Adrenal gland (tissue), 5 donors: ENCODE data around the gene CPTP.
A peak's percentile ranks its signal among the peaks of the same experiment; 100 is the strongest.

ENCODE experiments used
- POLR2A ChIP-seq, 2 donors: fragments of 450-650 bp; IDR thresholded peaks; one replicate each; pipeline ENCODE4 v1.6.1; 2017; ENCODE audit warnings: antibody characterized with exemption in 2 of 2, mild to moderate bottlenecking in 2 of 2, moderate library complexity in 1 of 2
- TF ChIP-seq, protein P1 (sequence below), 6 experiments: fragments of 450-650 bp in 4 of 6; fragments of 200-600 bp in 2 of 6; sonication (generic) in 1 of 6; IDR thresholded peaks; 1 replicate in 5 of 6; 2 replicates in 1 of 6; pipeline versions ENCODE4 v1.5.1 to v1.8.0; 2016 to 2021; ENCODE audit warnings: antibody characterized with exemption in 6 of 6, mild to moderate bottlenecking in 2 of 6, moderate library complexity in 1 of 6
- donor health status: DM: no; HTN: no; CAD: no.

DNA sequence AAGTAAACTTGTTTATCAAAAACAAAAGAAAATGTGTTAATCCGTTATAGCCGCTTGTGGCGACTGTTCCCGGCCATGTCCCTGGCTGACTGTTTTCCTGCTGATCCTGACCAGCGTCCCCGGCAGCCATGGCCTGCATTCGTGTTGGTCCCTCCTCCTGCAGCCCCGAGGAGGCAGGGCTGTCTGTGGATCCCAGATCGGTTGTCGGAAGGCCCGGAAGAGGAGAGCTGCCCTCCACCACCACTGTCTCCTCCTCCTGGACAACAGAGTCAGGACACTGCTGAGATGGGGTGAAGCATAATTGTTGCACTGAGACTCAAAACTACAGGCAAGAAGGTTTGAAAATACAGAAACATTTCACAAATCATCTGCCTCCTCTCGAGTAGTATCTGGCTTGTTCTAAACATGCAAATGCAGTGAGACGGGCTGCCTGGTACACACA, 37.4 kb downstream of the CPTP start:
- TF ChIP-seq POLR2A (IDR thresholded peaks at IDR 0.05) = no peak
- TF ChIP-seq, protein P1, sequence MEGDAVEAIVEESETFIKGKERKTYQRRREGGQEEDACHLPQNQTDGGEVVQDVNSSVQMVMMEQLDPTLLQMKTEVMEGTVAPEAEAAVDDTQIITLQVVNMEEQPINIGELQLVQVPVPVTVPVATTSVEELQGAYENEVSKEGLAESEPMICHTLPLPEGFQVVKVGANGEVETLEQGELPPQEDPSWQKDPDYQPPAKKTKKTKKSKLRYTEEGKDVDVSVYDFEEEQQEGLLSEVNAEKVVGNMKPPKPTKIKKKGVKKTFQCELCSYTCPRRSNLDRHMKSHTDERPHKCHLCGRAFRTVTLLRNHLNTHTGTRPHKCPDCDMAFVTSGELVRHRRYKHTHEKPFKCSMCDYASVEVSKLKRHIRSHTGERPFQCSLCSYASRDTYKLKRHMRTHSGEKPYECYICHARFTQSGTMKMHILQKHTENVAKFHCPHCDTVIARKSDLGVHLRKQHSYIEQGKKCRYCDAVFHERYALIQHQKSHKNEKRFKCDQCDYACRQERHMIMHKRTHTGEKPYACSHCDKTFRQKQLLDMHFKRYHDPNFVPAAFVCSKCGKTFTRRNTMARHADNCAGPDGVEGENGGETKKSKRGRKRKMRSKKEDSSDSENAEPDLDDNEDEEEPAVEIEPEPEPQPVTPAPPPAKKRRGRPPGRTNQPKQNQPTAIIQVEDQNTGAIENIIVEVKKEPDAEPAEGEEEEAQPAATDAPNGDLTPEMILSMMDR (IDR thresholded peaks at IDR 0.05) = peak in 1 of 6 experiments; percentile 18
